Ascending aorta (tissue), 2 donors: ENCODE measurements around the gene LHPP. TPM values are rescaled to one million over a fixed set of nuclear protein-coding genes. Genes with fewer than 3 reads are reported as not detected.
A peak's percentile ranks its signal among the peaks of the same experiment; 100 is the strongest.

Experiments
- DNase-seq, 2 donors: peaks; one replicate each; pipeline ENCODE4 v3.0.0-alpha.2; 2019; ENCODE audit warnings: low spot score in 2 of 2
- H3K27ac ChIP-seq, 2 donors: fragments of 200-600 bp; sonication (generic); one replicate each; pipeline ENCODE4 v1.5.1; 2016 to 2017; ENCODE audit warnings: mild to moderate bottlenecking in 1 of 2
- H3K27me3 ChIP-seq: fragments of 200-600 bp; sonication (generic); one replicate; pipeline ENCODE4 v1.5.1; 2017
- H3K36me3 ChIP-seq, 2 donors: fragments of 200-600 bp; sonication (generic); one replicate each; pipeline ENCODE4 v1.5.1; 2016
- H3K4me1 ChIP-seq, 2 donors: fragments of 200-600 bp; sonication (generic); one replicate each; pipeline ENCODE4 v1.5.1; 2016 to 2017; ENCODE audit warnings: mild to moderate bottlenecking in 1 of 2
- H3K4me3 ChIP-seq, 2 donors: fragments of 200-600 bp; sonication (generic); one replicate each; pipeline ENCODE4 v1.5.1; 2016 to 2017; ENCODE audit warnings: mild to moderate bottlenecking in 1 of 2
- H3K9me3 ChIP-seq, 2 donors: fragments of 200-600 bp; sonication (generic); one replicate each; pipeline ENCODE4 v1.5.1; 2016
- CTCF ChIP-seq, 3 experiments: fragments of 200-600 bp in 2 of 3; fragments of 450-650 bp in 1 of 3; sonication (generic) in 2 of 3; IDR thresholded peaks; one replicate each; pipeline ENCODE4 v1.5.1; 2016 to 2019; ENCODE audit warnings: antibody characterized with exemption in 3 of 3, mild to moderate bottlenecking in 1 of 3, moderate library complexity in 1 of 3
- intact Hi-C: fragments of 100-400 bp; cut with DNase I; formaldehyde crosslinking; loops from one replicate; pipeline ENCODE4 v1.15.1; 2023
- total RNA-seq: library from RNA; depleted of rRNA; stranded (reverse); fragments of >200 nt; gene quantifications from one replicate; pipeline ENCODE4 v1.1.0, GENCODE V29; 2016

The LHPP gene
- total RNA-seq, 1 donor from 2014 or later, result 5.1 TPM

GRCh38 chr10:124510759-124511158, 49.1 kb downstream of the LHPP start:
- no peak overlapping the region for H3K4me3 ChIP-seq
- intact Hi-C loops, result no loop called here
- DNase-seq, result peak in 1 of 2 donors; percentile 55

GRCh38 chr10:124511205-124512039, 49.8 kb downstream of the LHPP start:
- DNase-seq, result no peak
- Histone ChIP-seq H3K36me3 (no peaks in the 10 kb centered on the region), H3K27me3 (no peaks in the 10 kb centered on the region), H3K9me3 (no peaks in the 10 kb centered on the region), H3K27ac (no peak overlapping the region), H3K4me3 (no peak overlapping the region), H3K4me1 (no peaks in the 10 kb centered on the region)
- intact Hi-C loops, result no loop called here
- TF ChIP-seq CTCF (IDR thresholded peaks at IDR 0.05), result no peak

More at GRCh38 chr10:124510759-124511158, 49.1 kb downstream of the LHPP start:
- Histone ChIP-seq H3K36me3 (no peaks in the 10 kb centered on the region), H3K4me1 (no peaks in the 10 kb centered on the region), H3K9me3 (no peaks in the 10 kb centered on the region), H3K27ac (no peak overlapping the region), H3K27me3 (no peaks in the 10 kb centered on the region)
- no peak for TF ChIP-seq CTCF (IDR thresholded peaks at IDR 0.05)

DNA sequence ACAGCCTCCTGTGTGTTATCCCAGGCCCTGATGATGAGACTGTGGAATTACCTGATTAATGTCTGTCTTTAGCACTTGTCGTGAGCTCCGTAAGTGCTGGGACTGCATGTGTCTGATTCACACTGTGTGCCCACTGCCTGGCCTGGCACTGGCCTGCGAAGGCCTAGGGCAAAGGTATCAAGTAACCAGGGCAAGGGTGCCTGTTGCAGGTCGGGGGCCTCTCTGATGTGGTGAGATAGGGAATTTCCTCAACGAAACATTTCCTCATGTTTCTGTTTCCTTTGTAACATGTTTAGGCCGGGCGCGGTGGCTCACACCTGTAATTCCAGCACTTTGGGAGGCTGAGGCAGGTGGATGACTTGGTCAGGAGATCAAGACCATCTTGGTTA, 50.4 kb downstream of the LHPP start:
- no peak for TF ChIP-seq CTCF (IDR thresholded peaks at IDR 0.05)
- no peak for DNase-seq

GRCh38 chr10:124512600-124512999, 51.0 kb downstream of the LHPP start:
- TF ChIP-seq CTCF (IDR thresholded peaks at IDR 0.05), result no peak
- Histone ChIP-seq H3K27ac (no peak overlapping the region), H3K36me3 (no peaks in the 10 kb centered on the region), H3K4me3 (no peak overlapping the region), H3K4me1 (no peaks in the 10 kb centered on the region), H3K9me3 (no peaks in the 10 kb centered on the region), H3K27me3 (no peaks in the 10 kb centered on the region)
- intact Hi-C loops, result no loop called here
- DNase-seq, result no peak

More for the DNA sequence above, 50.4 kb downstream of the LHPP start:
- no peaks in the 10 kb centered on the region for H3K9me3 ChIP-seq
- H3K4me1 ChIP-seq, result no peaks in the 10 kb centered on the region
- no peak overlapping the region for H3K4me3 ChIP-seq
- H3K27me3 ChIP-seq, result no peaks in the 10 kb centered on the region
- H3K27ac ChIP-seq, result no peak overlapping the region
- intact Hi-C loops, result no loop called here
- H3K36me3 ChIP-seq, result no peaks in the 10 kb centered on the region

- Histone ChIP-seq H3K36me3 (no peaks in the 10 kb centered on the region), H3K27ac (no peak overlapping the region), H3K4me1 (no peaks in the 10 kb centered on the region), H3K4me3 (no peak overlapping the region), H3K27me3 (no peaks in the 10 kb centered on the region), H3K9me3 (no peaks in the 10 kb centered on the region)
- intact Hi-C loops, result no loop called here
- TF ChIP-seq CTCF (IDR thresholded peaks at IDR 0.05), result no peak
- no peak for DNase-seq
Measured at GRCh38 chr10:124515244-124515970, 53.8 kb downstream of the LHPP start.
